Bone marrow (tissue), 2 donors: ENCODE results near the gene C1QBP.
"Not testable (repeated sequence)": the region's sequence is repeated elsewhere in the genome, so short reads cannot be mapped to it uniquely, and the experiment has no call there.

ENCODE experiments used
- DNase-seq, 2 donors: peaks; one replicate each; lab custom pipeline; 2025; lab: John Stamatoyannopoulos, UW

C1QBP gene, protein sequence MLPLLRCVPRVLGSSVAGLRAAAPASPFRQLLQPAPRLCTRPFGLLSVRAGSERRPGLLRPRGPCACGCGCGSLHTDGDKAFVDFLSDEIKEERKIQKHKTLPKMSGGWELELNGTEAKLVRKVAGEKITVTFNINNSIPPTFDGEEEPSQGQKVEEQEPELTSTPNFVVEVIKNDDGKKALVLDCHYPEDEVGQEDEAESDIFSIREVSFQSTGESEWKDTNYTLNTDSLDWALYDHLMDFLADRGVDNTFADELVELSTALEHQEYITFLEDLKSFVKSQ

DNA sequence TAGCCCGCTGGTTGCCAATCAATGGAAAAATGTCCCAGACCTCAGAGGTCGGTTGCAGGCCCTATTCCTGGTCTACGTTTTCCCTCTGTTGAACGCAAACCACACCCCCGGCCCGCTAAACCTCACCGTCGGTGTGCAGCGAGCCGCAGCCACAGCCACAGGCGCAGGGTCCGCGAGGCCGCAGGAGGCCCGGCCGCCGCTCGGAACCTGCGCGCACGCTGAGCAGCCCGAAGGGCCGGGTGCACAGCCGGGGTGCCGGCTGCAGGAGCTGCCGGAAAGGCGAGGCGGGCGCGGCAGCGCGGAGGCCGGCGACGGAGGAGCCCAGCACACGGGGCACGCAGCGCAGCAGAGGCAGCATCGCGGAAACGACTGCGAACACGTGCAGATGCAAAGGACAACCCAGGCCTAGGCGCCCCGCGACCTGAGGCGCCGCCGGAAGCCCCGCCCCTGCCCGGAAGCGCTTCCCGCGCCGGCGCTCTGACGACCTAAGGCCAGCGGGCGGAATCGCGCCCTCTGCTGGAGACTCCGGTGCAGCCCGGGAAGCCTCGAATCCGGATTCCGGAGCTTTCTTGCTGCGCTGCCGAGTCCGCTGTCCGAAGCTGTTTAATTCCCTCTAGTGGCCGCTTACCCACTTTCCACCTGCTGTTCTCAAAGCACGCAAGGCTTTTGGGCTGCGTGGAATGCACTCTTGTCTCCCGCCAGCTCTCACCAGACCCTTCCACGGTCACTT is at the start of gene C1QBP:
Gene C1QBP (minus strand): TSS at position 440 of the 730 bp plus-strand sequence. CDS start 82 bp downstream, at position 358.
- peak; percentile 81 to 93 for DNase-seq

DNA sequence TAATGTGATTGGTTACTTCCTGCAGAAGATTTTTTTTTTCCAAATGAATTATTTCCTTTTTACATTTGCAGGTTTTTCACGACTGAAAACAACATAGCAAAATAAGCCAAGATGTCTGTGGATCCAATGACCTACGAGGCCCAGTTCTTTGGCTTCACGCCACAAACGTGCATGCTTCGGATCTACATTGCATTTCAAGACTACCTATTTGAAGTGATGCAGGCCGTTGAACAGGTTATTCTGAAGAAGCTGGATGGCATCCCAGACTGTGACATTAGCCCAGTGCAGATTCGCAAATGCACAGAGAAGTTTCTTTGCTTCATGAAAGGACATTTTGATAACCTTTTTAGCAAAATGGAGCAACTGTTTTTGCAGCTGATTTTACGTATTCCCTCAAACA is 49.8 kb upstream of the C1QBP start:
- DNase-seq, result no peak

DNA sequence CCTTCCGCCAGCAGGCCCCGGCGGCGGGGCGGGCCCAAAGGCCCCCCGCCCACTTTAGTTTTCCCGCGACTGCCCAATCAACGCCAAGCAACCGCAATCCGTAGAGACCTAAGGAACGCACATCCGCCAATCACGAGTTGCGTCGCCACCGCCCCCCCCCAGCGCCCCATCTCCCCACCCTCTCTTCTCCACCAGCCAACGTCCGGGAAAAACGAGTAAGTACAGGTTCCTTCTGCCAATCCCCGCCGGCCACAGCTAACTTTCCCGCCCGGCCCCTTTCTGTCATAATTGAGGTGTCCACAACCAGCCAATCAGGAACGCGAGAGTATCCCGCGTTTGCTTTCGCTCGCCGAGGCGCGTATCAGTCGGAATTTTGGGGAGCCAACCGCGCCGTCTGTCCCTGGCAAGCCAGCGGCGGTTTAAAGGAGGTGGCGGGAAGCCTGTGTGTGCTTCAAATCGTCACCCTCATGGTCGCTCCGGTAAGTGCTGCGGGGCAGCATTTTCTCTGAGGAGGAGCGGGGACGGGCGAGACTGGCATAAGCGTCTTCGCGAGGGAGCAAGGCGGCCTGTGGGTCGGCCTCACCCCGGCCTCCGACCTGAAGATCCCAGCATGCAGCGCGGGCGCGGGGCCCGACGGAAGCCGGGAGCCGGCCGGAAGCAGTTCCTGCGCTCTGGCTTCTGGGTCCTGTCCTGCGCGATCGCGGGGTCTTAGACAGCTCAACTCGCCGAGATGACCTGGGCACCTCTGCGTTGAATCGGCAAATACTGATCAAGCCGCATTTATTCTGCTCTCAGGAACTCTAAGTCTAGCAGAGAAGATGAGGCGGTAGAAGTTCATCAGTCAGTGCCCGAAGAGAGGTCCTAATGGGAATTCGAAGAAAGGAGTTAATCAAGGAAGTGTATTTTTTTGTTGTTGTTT is 47.5 kb upstream of the C1QBP start, which contains the start of gene MIS12:
Gene MIS12 (plus strand): TSS at position 361 of the 919 bp plus-strand sequence. CDS start 2,297 bp downstream, outside the sequence.
- peak; percentile 89 to 100 for DNase-seq

DNA sequence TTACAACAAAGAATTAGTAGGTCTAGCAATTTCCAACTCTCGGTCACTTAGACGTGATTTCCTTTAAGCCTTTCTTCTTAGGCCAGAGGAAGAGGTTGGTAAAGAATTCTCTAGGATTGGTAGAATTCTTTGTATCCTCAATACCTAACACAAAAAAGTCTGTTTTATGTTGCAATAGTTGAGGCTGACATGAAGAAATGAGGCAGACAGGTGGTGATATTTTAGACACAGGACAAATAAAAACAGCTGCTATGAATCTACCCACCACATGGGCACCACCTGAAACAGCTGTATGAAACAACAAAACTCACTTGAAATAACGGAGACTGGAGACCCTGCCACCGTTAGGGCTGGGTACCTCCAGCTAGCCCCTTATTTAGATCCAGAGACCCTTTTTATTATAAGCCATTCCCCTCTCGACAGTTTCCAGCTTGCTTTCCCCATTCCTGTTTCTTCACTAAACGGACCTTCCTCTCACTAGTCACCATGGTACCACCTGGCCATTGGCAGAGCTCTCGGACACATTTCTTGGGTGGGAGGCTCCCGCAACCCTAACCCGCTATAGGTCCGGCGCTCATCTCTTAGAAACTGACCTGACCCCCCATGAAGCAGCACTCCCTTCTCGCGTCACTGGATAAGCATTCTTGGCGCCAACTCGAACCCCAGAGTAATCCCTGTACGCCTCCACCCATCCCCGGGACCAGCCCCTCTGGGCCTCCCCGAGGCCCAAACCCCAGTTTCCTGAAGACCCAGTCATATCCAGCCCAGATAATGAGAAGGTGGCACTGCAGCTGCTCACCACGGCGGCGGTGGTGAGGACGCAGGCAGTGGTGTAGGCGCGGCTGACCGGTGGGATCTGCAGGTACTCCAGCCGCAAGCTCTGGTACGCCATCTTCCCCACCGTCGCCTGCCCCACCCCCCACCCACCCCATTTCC is 46.6 kb upstream of the C1QBP start, which contains the start of gene DERL2:
Gene DERL2 (minus strand): TSS at position 909 of the 936 bp plus-strand sequence. CDS start 17 bp downstream, at position 892.
- no peak for DNase-seq

DNA sequence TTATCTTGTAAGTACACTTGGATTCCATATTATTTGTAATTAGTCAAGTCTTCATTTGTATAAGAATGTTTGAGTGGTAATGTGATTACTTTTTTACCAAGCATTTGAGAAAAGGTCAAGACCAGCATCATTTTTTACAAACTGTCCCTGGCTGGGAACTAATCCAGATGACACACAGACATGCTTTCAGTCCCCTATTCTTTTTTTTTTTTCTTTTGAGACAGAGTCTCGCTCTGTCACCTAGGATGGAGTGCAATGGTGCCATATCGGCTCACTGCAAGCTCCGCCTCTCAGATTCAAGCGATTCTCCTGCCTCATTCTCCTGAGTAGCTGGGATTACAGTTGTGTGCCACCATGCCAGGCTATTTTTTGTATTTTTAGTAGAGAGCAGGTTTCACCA is 42.5 kb upstream of the C1QBP start:
- DNase-seq, result no peak

DNA sequence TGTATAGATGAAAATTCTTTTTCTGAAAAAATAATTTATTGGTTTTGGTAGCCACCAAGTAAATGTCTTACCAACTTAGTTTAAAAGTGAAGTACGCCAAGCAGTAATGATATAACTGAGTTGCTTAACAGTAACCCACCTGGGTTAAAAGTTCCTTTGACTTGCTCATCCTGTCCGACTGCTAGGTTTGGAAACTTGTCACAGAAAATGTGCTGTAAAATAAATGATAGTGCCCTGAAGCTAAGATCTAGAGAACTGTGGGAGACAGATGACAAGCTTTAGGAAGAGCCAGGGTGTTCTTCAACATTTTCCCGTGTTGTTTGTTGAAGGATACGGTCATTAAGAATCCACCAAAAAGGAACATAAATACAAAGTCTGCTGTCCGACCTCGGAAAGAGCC is 42.0 kb upstream of the C1QBP start:
- DNase-seq, result no peak

DNA sequence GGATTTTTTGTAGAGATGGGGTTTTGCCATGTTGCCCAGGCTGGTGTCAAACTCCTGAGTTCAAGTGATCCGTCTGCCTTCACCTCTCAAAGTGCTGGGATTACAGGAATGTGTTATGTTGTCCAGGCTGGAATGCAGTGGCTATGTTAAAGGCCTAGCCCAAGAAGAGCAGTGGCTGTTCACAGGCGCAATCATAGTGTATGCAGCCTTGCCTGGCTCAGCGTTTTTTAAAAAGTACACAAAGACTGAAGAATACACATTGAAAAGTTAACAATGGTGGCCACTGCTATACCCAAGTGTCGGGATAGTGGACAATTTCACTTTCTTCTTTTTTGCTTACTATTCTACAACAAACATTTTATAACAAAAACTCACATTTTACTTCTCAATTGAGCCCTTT is 40.0 kb upstream of the C1QBP start:
- no peak for DNase-seq

DNA sequence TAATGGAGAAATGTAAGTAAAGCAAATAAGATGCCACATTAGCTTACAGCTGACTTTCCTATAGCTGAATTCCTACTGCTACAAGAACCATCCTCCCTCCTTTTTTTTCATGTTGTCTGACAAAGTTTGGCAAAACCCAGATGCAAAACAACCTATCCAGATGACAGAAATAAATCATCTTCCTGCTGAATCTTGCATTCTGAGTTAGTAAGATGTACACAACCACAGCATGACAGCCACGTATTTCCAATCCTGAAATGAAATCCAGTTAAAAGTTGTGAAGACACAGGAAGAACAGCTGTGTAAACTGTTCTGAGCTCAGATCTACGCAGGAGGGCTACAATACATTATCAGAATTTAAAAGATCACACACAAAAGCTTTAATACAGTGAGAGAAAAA is 35.0 kb upstream of the C1QBP start:
- DNase-seq, result no peak

DNA sequence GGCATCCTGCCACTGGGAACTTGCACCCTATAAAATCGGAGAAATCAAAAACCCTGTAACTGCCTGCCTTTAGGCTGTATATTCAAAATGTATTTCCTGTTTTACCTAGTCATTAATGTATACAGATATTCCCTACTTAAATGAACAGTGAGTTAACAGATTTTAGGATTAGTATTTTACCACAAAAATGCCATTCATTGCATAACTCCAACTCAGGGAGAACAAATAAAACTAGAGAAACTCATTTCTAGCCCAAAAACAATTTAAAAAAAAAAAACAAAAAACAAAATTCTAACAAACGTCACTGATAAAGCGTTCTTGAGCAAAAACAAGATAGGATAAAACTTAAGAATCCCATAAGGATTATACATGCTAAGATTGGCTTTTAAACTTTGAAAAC is 33.6 kb upstream of the C1QBP start:
- DNase-seq, result no peak

DNA sequence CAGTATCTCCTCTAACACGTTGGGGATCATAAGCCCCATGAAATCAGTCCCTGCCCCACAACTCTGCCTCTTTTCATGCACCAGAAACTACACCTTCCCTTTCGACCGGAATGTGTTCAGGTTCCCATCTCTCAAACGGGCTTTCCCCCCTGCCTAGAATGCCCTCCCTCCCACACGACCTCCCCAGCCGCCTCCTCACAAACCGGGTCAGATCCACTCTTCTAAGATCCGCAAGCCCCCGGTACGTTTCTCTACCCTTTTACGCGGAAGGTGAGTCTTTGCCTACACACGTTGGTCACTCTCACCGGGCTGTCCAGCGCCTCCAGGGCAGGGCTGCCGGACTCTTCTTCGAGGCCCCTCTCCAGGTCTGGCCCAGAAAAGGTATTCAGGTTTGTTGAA is 29.1 kb upstream of the C1QBP start:
- DNase-seq, result no peak

DNA sequence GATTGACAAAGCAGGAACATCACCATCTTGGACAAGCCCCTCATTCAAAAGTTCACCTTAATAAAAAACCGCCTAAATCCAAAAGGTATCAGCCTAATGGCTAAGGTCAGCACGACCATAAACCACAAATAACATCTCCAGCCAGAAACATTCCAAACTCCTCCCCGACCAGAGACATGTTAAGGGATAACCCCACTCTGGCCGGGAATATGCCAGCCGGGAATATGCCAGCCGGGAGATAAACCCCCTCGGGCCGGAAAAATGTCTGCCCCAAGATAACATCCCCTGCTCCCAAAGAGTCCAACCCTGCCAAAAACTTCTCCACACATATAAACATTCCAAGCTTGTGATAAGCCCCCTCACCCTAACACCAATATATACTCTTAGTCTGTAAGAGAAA is 28.5 kb upstream of the C1QBP start:
- no peak for DNase-seq

DNA sequence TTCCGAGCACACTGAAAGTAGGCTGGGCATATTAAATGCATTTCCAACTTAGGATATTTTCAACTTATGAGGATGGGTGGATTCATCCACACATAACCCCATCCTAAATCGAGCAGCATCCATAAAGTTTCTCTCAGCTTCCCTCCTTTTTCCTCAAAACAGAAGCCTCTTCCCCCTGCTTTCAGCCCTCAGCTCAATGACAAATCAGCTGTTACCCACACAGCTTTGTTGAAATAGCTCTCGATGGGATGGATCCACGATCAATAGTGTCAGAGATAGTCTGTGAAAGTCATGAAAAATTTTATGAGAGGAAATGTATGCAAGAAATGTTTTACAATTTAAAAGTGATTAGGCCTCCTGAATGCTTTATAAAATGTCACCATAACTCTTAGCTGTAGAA is 27.3 kb upstream of the C1QBP start:
- no peak for DNase-seq

DNA sequence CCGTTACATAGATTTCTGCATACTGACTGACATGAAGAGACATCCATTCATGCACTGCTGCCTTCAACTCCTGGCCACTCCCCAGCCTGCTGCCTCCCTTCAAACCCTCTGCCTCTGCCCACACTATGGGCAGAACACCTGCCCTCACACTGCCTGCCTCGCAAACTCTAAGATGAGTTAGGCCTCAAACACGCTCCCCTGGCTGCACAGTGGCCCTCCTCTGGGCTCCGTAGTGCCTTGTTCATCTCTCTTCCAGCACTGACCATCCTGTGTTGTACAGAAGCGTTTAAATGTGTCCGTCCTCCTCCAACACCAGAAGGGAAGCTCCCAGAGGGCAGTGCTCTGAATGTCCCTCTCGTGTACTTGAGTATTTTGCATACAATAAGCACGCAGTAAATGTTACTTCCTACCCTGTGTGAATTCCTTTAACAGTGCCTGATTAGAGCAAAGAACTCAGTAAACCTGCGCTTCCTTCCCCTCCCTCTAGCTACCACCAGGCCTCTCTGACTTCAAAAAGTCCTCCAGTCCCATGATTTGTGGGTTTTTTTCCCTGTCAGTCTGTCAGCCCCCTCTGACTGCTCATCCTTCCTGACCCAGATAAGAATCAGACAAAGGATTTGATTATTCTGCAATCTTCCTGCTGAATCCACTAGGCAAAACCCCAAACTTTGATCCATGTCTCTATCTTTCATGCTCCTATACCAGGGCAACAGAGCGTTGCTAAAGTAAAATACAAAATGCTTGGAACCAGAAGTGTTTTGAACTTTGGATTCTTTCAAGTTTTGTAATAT is 26.0 kb upstream of the C1QBP start:
- peak in 1 of 2 donors; percentile 3 for DNase-seq

DNA sequence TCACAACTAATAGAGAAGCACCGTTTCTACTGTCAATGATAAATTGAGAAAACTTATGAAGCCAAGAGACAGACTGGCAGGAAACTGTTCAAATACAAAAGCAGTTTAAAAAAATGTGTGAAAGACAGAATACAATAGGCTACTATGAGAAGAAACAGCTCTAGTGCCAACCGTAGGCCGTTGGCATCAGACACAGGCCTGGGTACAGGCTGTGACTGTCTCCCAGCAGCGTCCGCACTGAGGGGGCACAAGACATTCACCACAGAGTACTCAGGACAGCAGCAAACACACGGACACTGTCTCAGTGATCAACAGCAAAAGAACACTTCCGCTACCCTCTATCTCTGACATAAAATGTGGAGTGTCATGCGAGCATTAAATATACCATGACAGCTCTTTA is 7.8 kb upstream of the C1QBP start:
- no peak for DNase-seq

DNA sequence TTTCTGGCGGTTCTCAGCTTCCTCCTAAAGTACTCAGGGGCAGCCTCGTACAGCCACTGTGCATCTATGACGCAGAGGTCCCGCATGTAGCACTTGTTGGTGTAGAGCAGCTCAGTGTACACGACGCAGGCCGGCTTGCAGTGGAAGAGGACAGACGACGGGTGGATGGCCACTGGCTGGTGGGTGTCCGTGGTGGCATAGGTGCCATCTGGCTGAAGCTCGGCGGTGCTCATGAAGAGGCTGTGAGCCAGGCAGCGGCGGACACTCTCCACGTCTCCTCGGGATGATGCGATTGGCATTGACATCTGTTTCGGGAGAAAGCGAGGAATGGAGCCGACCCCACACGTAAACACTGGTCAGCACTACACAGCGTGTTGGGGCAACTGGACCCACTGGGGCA is 5.3 kb upstream of the C1QBP start:
- no peak for DNase-seq

DNA sequence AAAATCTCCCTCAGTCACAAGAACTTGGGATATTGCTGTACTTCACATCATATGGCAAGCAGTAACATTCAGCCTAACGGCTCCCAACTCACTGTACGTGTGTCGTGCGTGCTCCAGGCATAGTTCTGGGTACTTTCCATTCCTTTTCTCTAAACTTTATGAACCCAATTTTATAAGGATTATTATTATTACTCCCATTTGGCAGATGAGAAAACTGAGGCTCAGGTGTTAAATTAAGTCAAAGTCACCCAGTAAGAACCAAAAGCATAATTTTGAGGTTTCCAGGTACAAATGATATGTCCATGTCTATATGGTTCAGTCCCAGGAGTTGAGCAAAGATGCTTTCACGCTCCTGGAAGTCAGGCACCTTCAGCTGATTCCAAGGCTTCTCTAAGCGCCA is 4.8 kb upstream of the C1QBP start:
- DNase-seq, result no peak

DNA sequence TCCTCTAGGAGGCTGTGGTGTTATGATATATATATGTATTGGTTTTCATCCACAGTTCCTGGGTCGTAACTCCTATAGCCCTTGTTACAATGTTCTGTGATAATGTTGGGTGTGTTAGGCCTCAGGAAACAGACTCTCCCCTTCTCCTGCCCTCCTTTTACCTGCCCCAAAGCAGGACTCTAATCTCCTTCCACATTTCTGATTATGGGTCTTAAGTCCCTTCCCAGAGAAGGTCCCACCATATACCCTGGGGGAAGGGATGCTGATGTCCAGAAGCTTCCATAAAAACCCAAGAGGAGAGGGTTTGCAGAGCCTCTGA is 450 bp upstream of the C1QBP start:
- no peak for DNase-seq

DNA sequence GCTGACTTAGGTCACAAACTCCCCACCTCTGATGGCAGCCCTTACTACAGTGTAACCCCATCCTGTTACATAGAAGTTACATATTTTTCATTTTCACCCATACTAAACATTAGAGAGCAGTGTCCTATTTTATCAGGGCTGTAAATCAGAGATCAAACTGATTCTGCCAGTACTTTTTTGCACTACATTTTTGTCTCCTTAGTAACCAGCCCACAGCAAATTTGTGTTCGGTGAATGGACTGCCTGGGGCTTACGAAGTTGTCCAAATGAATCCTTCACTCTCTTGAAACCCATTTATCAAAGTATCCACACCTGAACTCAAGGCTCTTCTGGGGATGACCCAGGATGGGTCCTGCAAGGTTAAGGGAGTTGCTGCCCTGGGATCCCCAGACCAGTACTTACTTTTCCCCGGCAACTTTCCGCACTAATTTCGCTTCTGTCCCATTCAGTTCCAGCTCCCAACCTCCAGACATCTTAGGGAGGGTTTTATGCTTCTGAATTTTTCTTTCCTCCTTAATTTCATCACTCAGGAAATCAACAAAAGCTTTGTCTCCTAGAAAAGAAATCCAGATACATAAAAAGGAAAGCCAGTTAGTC is 1.1 kb downstream of the C1QBP start:
- no peak for DNase-seq

DNA sequence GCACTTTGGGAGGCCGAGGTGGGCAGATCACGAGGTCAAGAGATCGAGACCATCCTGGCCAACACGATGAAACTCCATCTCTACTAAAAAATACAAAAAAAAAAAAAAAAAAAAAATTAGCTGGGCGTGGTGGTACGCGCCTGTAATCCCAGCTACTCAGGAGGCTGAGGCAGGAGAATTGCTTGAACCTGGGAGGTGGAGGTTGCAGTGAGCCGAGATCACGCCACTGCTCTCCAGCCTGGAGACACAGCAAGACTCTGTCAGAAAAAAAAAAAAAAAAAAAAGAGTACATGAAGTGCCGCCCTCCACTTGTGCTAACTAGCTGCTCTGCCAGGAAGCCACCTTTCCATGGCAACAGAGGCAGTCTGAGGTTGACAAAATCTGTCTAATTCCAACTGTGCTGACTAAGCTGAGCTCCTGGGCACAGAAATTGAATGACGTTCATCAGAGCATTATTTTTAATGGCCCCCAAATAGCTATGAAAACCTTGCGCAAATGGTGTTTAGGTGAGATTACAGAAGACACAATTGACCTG is 3.1 kb downstream of the C1QBP start:
- DNase-seq, result not testable (repeated sequence)

DNA sequence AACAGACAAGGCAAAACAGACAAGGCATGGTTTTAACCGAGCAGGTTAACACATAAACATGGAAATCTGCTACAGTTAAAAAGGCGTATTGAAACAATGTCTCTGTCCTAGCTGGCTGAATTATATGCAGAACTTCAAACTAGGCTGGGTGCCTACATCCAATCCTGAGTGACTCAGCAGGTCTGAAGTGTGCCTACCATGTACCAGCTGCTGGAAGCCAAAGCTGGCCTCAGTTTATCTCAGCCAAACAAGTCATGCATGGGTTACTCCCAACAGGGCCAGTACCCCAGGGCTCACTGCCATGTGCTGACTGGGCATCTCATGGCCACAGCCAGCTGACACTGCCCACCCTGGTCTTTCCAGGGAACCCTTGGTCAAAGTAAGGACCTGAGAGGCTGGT is 4.0 kb downstream of the C1QBP start:
- no peak for DNase-seq
